ENCODE results near the gene RRBP1.
"Not testable (repeated sequence)": the region's sequence is repeated elsewhere in the genome, so short reads cannot be mapped to it uniquely, and the experiment has no call there.

The RRBP1 gene

DNA sequence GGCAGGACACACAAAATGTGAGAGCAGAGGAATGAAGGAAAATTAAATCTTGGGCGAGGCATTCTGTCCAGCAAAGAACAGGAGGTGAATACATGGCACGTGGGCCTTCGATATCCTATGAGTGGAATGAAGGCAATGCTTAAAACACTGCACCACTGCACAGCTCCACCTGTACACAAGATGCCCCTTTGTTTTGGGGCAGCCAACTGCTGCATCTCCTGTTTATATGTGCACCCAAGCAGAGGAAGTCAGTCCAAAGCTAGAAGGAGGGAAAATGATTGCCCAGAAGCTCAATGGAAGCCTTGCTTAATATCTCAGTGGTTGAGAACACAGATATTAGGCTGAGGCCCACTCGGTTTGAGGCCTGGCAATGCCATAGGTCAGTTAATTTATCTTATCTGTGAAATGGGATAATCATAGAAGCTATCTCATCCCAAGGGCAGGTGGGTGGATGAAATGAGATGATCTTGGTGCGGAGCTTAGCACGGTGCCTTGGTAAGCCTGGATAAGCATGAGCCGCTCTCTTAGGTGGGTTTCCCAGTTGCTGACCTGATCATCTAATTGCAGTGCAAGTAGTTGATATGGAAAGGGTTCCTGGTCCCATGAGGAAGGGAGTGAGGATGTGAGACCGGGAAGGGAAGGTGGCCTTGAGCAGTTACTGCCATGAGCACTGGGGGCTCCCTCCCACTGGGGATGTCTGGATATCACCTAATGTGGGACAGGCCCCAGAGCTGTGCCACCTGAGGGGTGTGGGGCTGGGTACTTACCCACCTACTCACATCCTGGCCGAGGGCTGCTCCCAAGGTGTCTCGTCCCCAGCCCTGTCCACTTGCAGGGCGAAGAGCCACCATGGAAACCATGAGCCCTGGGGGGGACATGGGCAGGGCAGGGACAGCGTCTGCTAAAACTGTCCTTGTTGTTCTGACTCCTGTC lies 27.6 kb upstream of the RRBP1 start:
- DNase-seq: no peak

DNA sequence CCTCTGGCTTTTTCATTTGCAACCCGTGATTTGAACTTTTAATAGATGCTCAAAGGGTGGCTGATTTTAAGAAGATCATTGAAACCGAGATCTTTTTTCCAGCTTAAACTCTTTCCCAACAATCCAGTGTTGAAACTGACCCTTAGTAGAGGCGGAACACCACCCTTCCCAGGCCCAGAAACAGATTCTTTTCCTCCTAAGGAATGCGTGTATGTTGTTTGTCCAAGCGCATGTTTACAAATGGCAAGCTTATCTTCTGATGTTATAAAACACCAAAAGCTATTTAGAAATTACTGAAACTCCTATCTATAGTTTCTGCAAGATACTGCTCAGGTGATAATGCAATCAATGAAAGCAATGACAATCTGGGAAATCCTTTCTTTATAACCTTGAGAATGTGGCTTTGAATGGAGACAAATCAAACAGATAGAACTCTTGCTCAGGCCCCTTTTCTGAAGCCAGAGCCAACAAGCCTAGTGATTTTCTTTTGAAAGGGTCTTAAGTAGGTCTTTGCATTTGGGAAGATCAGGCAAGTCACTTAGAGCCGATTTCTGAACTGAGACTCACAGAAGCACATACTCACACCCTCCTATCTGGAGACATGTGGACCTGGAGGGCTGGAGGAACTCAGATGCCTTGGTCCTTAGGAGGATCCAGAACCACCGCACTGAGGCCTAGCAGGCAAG lies 26.8 kb upstream of the RRBP1 start:
- no peak for DNase-seq

DNA sequence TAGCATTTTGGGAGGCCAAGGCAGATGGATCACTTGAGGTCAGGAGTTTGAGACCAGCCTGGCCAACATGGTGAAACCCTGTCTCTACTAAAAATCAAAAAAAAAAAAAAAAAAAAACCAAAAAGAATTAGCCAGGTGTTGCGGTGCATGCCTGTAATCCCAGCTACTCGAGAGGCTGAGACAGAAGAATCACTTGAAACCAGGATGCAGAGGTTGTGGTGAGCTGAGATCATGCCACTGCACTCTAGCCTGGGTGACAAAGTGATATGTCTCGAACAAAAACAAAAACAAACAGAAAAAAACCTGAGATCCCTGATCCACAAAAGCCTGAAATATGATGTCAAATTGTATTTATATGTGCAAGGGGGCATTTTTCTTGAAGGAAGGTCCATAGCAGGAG lies 25.9 kb upstream of the RRBP1 start:
- not testable (repeated sequence) for DNase-seq

DNA sequence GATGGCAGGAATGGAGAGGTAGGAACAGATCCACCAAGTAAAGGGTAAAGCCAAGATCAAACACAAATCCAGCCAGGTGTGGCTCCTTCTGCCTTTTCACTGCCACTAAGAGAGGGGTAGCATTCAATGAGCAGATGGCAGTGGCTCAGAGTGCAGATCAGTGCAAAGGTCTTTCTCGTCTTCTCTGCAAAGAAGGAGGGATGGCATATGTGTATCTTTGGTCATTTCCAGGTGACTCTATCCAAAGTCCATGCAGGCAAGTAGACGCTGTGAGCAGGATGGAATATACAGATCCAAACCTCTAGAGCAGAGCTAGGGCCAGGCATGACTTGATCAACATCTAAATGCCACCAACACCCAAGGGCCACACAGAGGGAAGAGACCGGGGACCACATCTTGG lies 24.6 kb upstream of the RRBP1 start:
- no peak for DNase-seq

DNA sequence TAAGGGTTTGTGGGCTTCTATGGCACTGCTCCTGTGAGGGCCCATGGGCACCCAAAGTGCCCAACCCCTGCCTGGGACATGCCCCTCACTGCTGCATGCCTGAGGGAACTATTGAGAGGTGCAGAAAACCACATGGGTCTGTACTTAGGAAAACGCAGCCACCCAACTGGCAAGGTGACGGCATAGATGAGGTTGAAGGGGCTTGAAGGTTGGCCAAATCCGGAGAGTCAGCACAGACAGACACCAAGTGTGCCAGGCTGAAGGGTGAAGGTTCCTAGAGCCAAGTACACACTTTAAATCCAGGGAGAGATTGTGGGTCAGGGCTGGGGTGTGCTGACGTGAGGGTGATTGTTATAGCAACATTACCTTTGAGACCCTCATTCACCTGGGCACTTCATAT lies 23.9 kb upstream of the RRBP1 start:
- no peak for DNase-seq

DNA sequence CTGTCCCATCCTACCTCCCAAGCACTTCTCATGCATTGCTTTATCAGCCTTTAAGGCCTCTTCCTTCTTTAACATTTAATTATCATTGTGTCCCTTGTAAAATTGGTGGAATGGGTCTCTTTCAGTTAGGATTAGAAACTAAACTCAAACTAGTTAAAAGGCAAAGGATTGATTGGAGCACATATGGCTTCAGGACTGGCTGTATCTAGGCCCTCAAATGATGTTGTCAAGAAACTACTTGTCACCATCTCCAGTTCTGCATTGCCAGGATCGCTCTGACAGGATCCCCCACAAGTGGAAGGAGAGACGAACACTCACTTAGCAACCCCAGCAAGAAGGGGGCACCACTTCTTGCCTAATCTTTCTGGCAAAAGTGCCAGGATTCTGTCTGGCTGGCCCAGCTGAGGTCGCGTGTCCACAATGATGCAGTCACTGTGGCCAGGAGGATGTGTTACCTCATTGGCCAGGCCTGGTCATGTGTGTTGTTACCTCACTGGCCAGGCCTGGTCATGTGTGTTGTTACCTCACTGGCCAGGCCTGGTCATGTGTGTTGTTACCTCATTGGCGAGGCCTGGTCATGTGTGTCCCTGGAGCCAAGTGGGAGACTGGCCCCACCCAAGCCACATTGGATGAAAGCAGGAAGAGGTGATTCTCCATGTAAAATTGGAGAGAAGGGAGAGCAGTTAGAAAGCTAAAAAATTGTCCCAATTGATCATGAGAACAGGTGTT lies 22.7 kb upstream of the RRBP1 start:
- DNase-seq: no peak

DNA sequence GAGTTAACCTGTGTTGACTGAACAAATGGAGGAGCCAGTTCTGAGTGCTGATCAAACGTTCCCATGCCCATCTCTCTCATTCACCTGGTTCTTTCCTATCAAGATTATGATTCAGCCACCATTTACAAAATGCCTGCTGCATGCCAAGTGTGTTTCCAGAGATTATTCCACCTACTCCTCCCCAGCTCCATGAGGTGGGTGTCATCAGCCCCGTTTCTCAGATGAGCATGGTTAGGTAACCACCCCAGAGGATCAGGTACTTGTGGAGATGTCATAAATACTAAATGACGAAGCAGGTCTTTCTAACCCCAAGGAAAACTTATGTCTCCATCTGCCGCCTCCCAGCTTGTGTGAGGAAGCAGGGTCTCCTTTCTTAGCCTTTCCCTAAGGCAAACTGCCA lies 19.8 kb upstream of the RRBP1 start:
- no peak for DNase-seq

DNA sequence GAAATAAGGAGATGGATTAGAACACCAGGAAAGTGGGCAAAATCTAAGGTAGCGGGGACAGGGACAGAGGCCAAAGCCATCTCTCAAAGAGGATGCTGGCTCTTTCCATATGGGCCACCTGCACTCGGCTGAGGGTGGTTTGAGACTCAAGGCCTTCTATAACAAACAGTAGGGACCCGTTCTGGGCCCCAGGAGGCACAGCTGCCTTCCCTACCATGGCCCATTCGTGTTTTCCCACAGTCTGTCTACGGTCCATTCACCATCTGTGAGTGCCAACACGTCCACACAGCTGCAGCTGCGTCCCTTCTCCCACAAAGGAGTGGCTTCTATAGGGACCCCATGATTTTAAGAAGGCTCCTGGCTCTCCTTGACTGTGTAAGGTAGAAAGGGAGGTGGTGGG lies 18.6 kb upstream of the RRBP1 start:
- no peak for DNase-seq

DNA sequence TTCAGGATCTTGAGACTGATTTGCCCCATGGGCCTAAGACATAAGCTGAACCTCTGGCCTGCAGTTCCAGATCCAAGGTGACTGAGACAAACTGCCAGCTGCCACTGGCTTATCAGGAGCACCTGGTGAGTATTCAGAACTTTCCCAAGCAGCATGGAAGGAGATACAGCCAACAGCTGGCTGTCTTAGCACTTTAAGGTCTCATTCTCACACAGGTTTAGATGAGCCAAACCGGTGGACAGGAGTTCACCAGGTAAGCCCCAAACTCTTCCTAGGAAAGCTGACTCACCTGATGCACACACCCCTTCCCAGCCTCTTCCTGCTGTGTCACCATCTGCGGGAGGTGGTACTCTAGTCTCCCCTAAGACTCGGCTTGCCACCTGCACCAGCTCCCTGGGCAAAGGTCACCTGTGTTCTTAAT lies 17.9 kb upstream of the RRBP1 start, which contains the start of gene BANF2:
TSS of gene BANF2 (plus strand) at position 36 of the 421 bp plus-strand sequence. CDS start 25,060 bp downstream, outside the sequence.
- no peak for DNase-seq

DNA sequence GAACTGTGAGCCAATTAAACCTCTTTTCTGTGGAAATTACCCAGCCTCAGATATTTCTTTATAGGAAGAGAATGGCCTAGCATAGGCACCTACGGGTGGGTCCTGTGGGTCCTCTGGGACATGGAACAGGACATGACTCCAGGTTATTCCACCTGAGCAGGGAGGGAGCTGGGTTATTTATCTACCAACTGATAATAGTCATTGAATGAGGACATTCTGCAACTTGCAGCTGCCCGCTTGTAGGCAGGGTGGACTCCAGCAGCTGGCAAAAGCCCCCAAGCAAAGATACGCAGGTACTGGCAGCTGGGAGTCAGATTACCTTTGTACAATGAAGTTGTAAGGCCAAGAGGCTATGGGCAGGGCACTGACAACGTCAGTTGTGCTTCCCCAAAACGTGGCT lies 16.3 kb upstream of the RRBP1 start:
- no peak for DNase-seq

DNA sequence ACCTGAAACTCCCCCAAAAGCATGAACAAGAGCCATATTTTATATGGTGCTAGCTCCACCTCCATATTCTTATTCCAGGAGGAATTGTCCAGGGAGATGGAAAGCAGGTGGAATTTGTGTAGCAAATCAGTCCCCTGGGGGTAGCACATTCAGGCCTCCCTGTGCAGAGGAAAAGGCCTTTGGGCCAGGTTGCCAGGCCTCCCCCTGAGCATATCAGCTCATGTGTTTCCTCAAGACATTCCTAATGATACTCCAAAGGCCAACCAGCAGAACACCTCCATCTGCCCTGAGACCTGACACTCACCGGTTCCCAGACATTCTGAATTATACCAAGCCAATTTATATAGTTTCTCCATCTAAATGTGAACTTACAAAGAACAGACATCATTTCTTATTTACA lies 15.1 kb upstream of the RRBP1 start:
- DNase-seq: no peak

DNA sequence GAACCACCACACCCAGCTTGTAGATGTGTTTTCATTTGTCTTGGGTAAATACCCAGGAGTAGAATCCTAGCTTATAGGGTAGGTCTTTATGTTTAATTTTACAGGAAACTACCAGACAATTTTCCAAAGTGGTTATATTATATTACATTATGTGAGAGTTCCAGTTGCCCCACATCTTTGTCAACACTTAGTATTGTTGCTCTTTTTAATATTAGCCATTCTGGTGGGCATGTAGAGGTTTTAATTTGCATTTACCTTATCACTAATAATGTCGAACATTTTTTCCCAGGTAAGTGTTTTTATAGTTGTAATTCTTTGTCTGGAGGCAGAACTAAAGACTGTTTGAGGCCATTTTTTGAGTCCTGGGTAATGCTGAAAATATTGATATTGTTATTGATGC lies 14.2 kb upstream of the RRBP1 start:
- DNase-seq: no peak

DNA sequence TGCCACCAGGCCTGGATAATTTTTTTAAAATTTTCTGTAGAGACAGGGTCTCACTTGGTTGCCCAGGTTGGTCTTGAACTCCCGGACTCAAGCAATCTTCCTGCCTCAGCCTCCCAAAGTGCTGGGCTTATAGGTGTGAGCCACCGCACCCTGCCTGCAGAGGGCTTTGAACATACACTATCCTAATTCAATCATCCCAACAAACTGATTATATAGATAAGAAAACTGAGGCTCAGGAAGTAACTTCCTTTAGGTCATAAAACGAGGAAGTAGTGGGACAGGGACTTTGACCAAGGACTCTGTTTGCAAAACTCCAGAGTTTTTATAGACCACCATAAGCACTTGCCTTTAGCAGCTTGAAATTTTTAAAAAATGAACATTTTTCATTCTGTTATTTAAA lies 12.7 kb upstream of the RRBP1 start:
- DNase-seq: no peak

DNA sequence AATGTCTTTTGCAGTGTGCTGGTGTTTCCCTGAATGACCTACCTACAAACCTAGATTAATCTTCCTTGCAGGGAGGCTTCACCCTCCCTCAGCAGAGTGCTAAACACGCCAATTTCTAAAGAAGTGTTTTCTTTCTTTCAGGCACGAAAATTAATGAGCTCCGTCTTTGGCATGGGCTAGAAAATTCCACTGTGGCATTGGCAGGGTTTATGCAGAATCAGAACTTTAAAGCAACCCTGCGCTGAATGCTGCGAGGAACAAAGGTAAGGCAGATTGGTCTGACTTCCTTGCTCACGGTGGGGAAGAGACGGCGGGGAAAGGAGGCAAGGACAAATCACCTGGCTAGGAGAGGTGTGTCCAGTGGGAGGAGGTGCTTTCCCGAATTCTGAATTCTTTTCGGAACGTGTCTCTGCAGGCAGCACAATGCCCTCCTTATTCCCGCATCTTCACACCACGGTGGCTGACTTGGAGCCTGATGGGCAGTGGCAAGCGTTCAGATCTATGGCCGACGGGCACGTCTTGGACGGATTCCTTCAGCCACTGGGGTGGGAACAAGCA lies 11.5 kb upstream of the RRBP1 start:
- DNase-seq: peak in 4 of 51 donors; percentile 5 to 16 (median 6)

DNA sequence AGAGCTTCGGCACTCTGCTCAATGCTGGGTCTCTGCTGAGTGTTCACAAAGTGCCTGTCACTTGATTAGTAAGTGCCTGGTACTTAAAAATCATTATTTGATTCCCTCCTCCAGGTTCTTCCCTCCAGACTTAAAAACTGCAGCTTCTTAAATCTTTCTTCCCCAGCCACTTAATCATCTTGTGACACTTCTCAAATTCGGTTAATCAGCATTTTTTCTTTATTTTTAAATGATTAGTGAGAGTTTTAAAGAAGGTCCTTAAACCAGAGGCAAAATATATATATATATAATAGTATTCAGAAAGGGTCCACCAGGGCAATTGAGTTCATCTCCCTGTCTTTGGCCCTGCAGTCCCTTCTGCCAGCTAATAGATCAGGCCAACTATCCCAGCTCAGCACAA lies 9.7 kb upstream of the RRBP1 start:
- no peak for DNase-seq

DNA sequence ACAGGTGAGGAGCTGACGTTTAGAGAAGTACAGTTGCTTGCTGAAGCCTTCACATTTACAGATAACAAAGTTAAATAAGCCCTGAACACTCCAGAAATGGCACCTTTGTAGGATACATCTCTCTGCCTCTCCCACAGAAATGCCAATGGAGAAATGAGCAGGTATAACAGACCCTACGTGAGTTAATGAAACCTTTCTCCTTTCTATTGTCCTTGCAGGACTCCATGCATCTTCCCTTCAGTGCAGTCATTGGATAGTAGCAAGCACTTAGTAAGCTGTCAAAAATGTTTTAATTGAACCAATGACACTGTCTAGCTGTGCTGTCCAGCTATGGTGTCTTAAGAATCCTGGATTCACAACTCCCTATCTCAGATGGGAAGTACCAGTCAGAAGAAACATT lies 8.1 kb upstream of the RRBP1 start:
- no peak for DNase-seq

DNA sequence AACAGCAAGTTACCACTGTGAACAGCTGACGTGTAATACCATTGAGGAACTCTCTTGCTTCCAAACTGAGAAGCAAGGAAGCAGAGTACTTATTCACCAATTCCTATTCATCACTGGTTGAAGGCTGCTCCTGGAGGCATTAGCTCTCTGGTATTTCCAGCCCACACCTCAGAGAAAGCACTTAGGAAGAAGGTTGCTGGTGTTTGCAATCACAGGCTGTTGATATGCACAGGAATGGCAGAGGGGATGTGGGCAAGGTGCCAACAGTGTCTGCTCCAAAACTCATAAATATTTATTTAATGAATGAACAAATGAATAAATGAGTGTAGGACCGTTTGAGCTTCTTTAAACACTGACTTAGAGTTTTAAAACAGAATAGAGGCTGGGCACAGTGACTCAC lies 6.9 kb upstream of the RRBP1 start:
- DNase-seq: no peak

DNA sequence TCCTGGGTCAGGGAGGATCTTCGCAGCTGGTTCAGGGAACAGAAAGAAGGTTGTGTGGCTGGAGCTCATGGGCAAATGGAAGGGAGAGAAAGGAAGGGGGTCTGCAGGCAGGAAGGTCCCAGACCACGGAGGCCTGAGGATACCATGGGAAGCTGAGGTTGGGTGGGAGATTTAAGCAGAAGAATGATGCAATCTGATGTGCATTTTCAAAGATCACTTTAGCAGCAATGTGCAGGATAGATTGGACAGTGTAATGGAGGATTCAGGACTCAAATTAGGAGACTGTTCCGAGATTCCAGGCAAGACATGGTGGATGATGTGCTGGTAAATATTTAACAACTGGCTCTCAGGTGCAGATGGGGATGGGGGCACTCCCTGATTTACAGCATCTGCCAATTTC lies 5.8 kb upstream of the RRBP1 start:
- DNase-seq: no peak

DNA sequence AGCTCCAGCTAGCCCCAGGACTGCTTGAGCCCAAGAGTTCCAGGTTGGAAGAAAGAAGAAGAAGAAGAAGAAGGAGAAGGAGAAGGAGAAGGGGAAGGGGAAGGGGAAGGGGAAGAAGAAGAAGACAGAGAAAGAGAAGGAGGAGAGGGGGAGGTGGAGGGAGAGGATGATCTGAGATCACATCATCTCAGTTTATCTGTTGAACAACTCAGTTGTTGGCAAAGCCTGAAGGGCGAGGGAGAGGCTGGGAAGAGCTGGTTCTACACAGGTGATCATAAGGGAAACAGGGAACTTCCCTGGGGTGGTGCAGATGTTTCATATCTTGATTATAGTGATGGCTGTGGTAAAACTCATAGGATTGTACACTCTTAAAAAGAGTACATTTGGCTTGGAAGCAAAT lies 3.1 kb upstream of the RRBP1 start:
- DNase-seq: no peak

DNA sequence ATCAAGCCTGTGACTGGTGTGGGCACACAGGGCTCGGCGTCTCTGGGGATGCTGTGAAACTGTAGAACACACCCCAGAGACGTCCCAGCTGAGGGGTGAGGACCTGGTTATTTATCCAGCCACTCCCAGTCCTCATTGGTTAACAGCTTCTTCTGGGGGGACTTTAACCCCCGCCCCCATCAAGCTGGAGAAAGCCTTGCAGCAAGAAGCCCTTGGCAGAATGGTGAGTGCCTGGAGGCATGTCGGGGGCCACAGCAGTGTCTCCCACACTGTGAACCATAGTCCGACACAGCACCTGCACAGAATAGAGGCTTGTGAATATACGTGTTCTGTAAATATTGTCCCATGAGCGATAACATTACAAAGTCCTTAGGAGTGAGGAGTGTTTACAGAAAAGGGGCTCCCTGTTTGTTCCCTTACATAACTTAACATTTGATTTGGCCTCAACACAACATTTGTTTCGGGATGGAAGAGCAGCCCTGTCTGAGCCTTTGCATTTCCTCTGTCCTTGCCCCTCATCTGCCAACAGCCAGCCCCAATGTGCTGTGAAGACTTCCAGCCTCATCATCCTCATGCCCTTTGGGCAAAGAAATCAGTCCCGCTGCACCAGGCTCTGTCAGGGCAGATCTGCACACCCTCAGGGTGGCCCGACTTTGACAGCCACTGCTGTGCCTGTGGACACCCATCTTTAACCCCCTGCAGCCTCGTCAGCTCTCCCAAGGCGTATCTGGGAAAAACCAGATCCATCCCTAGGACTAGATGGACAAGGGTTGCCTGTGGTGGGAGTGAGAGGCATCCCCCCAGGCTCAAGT lies 2.2 kb upstream of the RRBP1 start:
- DNase-seq: no peak

Measured in hypothalamus (tissue), 51 donors.